Breast epithelium (tissue), 3 donors: ENCODE results near the gene SEC24C.
"Not testable (repeated sequence)": the region's sequence is repeated elsewhere in the genome, so short reads cannot be mapped to it uniquely, and the experiment has no call there.

ENCODE experiments used
- CTCF ChIP-seq, 3 donors: fragments of 450-650 bp; IDR thresholded peaks; one replicate each; pipeline ENCODE4 v1.5.1; 2016 to 2017; ENCODE audit warnings: antibody characterized with exemption in 3 of 3, mild to moderate bottlenecking in 3 of 3, moderate library complexity in 3 of 3
- POLR2A ChIP-seq: fragments of 450-650 bp; IDR thresholded peaks from one replicate; pipeline ENCODE4 v1.6.1; 2016; ENCODE audit warnings: antibody characterized with exemption, mild to moderate bottlenecking, moderate library complexity

GRCh38 chr10:73729781-73730152 lies 14.4 kb upstream of the SEC24C start:
- TF ChIP-seq CTCF (IDR thresholded peaks at IDR 0.05); POLR2A: not testable (repeated sequence)
